GM21447 (cell line): Measurements from ENCODE around the gene ACO1.

Experiments
- ATAC-seq: cut with Tn5 transposase; IDR thresholded peaks from one replicate; pipeline ENCODE4 v1.9.1; 2021; ENCODE audit not compliant: unreplicated experiment

ACO1 gene

GRCh38 chr9:32414856-32415255 is 30.4 kb downstream of the ACO1 start:
- no peak for ATAC-seq

GRCh38 chr9:32419921-32420320 is 35.5 kb downstream of the ACO1 start:
- no peak for ATAC-seq

- ATAC-seq = no peak
Measured at GRCh38 chr9:32422237-32422806, 37.9 kb downstream of the ACO1 start.

GRCh38 chr9:32423371-32423770 is 38.9 kb downstream of the ACO1 start:
- no peak for ATAC-seq

GRCh38 chr9:32424616-32425015 is 40.2 kb downstream of the ACO1 start:
- ATAC-seq = no peak

- ATAC-seq = no peak
Measured at GRCh38 chr9:32426278-32426939, 42.0 kb downstream of the ACO1 start.

- ATAC-seq = no peak
Measured at GRCh38 chr9:32427111-32427873, 42.8 kb downstream of the ACO1 start.

- ATAC-seq = no peak
Measured at GRCh38 chr9:32430720-32431119, 46.3 kb downstream of the ACO1 start.

GRCh38 chr9:32431196-32431595 is 46.8 kb downstream of the ACO1 start:
- ATAC-seq = no peak

- no peak for ATAC-seq
Measured at GRCh38 chr9:32431940-32432555, 47.6 kb downstream of the ACO1 start.

- no peak for ATAC-seq
Measured at GRCh38 chr9:32434892-32435291, 50.4 kb downstream of the ACO1 start.

GRCh38 chr9:32441678-32442077 is 57.2 kb downstream of the ACO1 start:
- no peak for ATAC-seq

GRCh38 chr9:32442433-32442832 is 58.0 kb downstream of the ACO1 start:
- ATAC-seq = no peak

GRCh38 chr9:32449969-32450368 is 65.5 kb downstream of the ACO1 start:
- ATAC-seq = no peak

GRCh38 chr9:32454280-32454679 is 69.8 kb downstream of the ACO1 start:
- no peak for ATAC-seq

GRCh38 chr9:32455738-32456137 is 71.3 kb downstream of the ACO1 start:
- ATAC-seq = no peak

- ATAC-seq = no peak
Measured at GRCh38 chr9:32456564-32456963, 72.1 kb downstream of the ACO1 start.

- ATAC-seq = no peak
Measured at GRCh38 chr9:32463500-32464293, 79.3 kb downstream of the ACO1 start.

GRCh38 chr9:32468740-32469139 is 84.3 kb downstream of the ACO1 start:
- no peak for ATAC-seq

- ATAC-seq = no peak
Measured at GRCh38 chr9:32472344-32472743, 87.9 kb downstream of the ACO1 start.

- no peak for ATAC-seq
Measured at GRCh38 chr9:32483343-32483742, 98.9 kb downstream of the ACO1 start.
